ENCODE measurements around the gene MYCL.
"Not testable (repeated sequence)": the region's sequence is repeated elsewhere in the genome, so short reads cannot be mapped to it uniquely, and the experiment has no call there.

Gene MYCL

DNA sequence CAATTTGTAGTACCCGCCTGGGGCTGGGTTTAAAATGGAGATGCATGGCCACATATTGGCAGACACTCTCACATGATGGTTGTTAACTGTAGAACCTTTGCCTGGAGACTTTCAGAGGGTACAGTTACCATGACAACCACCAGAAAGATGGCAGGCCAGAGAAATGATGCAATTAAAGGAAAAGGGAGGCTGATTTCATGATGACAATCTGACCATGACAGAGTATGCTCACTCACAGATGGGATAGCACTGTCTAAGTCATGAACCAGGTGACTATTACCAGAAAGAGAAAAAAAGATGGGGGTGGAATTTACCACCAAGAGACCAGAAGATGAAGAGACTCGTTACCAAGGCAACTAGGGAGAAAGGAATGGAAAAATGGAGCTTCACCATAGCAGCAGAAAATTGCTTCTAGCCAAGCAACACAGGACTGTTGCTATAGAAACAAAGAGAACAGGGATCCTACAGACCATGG, 14.9 kb downstream of the MYCL start:
- no peak for DNase-seq

DNA sequence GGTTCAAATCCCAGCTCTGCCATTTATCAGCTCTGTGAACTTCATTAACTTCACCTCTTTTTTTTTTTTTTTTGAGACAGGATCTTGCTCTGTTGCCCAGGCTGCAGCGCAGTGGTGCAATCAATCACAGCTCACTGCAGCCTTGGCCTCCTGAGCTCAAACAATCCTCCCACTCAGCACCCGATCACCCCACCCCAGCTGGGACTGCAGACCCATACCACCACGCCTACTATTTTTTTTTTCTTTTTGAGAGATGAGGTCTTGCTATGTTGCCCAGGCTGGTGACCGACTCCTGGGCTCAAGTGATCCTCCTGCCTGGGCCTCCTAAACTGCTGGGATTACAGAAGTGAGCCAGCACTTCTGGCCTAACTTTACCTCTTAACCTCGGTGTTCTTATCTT, 16.2 kb downstream of the MYCL start:
- no peak for DNase-seq

DNA sequence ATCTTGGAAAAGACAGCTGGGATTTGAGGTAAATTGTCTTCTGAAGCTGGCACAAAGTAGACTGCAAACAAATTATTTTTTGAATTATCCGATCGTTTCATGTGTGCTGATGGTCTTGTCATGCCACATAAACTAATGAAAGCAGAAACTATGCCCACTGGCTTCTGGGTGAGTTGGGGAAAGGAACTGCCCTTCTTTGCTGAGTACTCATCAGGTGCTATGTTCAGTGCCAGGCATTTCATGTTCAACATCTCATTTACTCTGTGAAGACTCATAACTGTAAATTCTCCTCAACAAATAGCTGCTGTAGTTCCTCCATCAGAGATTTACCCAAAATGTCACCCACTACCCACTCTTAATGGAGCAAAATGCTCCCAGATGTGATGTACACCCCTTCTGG, 19.6 kb downstream of the MYCL start:
- no peak for DNase-seq

DNA sequence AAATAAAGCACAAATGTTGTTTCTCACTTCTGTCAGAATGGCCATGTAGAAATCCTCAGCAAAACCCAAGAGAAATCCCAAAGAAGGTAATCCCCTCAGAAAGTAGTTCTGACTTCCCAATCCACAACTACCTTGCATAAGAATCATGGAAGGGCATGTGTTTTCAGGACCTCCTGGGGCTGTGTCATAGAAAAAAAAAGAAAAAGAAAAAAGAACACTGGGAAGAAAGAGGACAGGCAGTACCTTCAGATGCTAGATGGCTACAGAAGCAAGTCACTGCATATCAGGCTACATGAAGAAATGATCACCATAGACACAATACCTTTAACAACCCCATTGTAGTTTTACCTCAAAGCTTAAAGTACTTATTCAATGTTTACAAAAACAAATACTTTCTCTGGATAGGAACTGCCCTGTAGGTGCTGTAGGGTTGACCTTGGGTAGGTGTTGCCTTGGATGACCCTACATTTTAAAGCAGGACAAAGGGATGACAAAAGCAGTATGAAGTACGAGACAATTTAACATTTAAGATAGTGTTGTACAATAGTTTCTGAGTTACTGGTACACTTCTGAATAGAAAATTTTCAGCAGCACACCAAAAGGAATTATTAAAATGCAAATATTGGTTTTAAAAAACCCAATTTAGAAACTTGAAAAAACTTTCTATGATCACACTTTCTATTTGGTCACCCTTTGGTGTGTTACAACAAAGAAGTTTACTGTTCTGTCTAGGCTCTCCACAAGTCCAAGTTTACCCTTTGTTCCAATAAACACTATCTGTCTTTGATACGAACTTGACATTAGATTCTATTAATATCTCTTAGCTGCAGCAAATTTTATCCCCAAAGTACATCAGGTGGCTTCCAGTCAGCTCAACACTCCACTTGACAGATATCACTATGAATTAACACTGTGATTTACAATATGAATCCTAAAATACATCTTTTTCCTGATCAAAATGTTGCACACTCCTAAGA, 23.4 kb downstream of the MYCL start:
- no peak for DNase-seq

DNA sequence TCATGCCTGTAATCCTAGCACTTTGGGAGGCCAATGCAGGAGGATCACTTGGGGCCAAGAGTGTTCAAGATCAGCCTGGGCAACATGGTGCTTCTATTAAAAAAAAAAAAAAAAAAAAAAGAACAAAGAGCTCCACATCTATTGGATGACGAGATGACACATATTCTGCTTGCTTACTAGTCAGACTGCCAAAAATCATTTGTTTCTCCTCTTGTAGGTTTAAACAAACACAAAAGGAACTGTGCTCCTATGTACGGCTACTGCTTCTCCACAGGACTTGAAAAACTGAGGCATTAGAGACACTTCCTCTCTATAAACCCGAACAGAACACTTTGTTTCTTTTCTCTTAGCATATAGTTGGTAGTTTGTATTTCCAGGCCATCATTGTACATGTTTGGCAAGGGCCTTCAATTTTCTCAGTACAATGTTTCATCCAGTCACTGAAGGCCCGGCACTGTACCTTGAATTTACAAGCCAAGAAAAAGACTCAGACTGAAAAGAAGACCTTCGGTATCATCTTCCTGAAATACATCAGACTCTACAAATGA, 24.4 kb downstream of the MYCL start:
- DNase-seq = no peak

DNA sequence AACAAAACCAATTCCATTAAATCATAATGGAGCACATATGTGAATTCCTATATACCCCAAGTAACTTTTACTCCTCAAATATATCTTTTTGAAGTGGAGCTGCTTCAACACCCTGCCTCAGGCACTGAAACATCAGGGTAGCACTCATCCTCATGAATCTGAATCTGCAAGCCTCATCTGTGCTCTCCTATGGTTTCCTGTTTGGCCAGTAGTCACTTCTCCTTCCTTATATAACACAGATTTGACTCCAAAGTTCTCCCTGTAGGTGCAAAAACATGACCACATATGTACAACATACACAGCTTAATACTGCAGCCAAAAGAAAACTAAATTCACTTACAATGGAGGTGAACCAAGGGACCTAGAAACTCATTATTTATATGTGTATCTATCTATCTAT, 25.6 kb downstream of the MYCL start:
- DNase-seq = no peak

DNA sequence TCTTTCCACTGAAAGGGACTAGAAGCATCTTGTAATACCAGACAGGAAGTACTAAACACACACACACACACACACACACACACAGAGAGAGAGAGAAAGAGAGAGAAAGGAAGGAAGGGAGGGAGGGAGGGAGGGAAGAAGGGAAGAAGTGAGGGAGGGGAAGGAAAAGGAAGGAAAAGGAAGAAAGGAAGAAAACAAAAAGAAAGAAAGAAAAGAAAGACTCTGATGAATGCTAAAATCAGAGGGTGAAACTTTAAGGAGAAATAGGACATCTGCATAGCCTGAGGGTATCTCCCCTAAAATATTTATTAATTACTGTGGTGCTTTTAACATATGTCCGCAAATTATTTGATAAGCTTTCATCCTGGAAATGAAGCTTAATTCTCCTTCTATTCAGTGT, 29.0 kb downstream of the MYCL start:
- peak; percentile 7 for DNase-seq

DNA sequence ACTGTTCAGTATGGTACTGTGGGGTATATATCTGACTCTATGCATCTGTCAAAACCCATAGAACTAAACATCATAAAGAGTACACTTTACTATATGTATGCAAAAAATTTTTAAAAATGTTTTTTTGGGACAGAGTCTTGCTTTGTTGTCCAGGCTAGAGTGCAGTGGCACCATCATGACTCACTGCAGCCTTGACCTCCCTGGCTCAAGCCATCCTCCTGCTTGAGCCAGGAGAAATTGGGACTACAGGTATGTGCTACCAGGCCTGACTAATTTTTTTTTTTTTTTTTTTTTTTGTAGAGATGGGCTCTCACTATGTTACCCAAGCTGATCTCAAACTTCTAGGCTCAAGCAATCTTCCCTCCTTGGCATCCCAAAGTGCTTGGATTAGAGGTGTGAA, 29.9 kb downstream of the MYCL start:
- no peak for DNase-seq

DNA sequence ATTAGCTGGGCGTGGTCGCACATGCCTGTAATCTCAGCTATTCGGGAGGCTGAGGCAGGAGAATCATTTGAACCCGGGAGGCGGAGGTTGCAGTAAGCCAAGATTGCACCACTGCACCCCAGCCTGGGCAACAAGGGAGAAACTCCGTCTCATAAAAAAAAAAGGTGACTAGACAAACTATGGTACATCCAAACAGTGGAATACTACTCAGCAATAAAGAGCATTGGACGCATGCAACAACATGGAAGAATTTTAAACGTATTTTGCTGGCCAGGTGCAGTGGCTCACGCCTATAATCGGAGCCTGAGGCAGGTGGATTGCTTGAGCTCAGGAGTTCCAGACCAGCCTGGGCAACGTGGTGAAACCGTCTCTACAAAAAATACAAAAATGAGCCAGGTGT, 30.7 kb downstream of the MYCL start:
- DNase-seq = not testable (repeated sequence)

DNA sequence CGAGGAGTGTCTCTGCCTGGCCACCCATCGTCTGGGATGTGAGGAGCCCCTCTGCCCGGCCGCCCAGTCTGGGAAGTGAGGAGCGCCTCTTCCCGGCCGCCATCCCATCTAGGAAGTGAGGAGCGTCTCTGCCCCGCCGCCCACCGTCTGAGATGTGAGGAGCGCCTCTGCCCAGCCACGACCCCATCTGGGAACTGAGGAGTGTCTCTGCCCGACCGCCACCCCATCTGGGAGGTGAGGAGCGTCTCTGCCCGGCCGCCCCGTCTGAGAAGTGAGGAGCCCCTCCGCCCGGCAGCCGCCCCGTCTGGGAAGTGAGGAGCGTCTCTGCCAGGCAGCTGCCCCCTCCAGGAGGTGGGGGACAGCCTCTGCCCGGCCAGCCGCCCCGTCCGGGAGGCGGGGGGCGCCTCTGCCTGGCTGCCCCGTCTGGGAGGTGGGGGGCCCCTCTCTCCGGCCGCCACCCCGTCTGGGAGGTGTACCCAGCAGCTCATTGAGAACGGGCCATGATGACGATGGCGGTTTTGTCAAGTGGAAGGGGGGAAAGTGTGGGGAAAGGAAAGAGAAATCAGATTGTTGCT, 32.1 kb downstream of the MYCL start:
- not testable (repeated sequence) for DNase-seq

DNA sequence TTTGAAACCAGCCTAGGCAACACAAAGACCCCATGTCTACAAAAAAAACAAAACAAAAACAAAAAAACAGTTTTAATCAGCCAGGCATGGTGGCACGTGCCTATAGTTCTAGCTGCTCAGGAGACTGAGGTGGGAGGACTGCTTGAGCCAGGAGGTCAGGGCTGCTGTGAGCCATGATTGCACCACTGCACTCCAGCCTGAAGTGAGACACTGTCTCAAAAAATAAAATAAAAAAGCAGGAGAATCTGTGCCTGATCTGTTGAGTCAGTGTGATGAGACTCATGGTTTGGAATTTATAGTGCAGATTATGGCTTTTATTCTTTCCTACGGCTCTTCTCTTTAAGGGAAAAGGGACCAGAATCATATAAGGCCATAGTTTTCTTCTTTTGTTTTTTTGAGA, 35.0 kb downstream of the MYCL start:
- no peak for DNase-seq

DNA sequence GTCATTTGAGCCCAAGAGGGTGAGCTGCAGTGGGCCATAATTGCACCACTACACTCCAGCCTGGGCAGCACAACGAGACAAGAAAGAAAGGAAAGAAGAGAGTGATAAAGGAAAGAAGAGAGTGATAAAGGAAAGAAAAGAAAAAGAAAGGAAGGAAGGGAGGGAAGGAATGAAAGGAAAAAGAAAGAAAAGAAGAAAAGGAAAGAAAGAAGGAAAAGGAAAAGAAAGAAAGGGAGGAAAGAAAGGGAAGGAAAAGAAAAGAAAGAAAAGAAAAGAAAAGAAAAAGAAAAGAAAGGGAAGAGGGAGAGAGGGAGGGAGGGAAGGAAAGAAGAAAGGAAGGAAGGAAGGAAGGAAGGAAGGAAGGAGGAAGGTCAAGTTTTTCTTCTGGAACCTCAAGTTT, 36.0 kb downstream of the MYCL start:
- DNase-seq = no peak

DNA sequence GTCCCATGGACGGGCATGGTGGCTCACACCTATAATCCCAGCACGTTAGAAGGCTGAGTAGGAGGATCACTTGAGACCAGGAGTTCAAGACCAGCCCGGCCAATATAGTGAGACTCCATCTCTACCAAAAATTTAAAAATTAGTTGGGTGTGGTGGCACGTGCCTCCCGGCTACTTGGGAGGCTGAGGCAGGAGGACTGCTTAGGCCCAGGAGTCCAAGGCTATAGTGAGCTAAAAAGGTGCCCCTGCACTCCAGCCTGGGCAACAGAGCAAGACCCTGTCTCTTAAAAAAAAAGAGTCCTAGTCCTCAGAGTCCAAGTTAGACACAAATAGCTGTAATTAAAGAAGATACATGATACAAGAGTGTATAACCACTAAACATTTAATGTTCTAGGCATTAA, 38.5 kb downstream of the MYCL start:
- DNase-seq = no peak

DNA sequence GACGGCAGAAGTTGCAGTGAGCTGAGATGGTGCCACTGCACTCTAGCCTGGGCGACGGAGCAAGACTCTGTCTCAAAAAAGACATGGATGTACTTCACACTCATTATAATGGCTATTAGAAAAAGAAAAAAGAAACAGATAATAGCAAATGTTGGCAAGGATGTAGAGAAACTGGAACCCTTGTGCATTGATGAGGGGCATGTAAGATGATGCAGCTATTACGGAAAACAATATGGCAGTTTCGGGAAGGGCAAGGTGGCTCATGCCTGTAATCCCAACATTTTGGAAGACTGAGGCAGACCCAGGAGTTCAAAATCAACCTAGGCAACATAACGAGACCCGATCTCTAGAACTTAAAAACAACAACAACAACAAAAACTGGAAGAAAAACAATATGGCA, 40.7 kb downstream of the MYCL start:
- no peak for DNase-seq

DNA sequence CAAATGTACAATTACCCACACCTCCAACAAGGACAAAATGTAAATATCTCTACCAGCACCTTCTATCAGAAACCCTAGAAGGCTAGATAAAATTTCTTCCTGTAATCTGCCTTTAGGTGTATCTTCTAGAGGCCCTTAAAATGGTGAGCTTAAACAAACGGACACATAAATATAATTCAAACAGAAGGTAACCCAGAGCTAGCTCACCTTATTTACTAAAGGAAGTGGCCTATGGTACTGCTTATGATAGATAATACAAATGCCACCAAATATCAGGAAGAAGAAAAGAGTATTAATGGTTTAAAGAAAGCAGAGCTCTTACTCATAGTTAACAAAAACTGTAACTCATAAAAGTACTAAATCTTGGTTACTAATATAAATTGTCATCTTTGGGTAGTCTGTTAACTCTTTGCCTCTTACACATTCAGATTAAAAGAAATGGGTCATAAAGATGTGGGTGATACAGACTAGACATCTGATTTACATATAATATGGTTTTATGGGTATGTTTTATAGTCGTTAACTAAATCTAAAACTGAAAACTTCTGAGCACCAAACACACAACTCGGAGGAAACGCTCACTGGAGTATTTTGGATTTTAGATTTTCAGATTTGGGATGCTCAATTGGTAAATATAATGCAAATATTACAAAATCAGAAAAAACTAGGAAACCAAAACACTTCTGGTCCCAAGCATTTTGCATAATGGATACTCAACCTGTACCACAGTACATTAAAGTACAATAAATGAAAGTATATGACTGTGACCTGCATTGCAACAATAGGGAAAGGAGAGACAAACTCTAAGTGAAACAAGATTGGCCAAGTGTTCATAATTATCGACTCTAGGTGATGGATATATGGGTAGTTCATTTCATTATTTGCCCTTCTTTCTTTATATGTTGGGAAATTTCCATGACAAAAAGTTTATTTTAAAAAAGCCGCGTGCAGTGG, 41.6 kb downstream of the MYCL start:
- DNase-seq = no peak

DNA sequence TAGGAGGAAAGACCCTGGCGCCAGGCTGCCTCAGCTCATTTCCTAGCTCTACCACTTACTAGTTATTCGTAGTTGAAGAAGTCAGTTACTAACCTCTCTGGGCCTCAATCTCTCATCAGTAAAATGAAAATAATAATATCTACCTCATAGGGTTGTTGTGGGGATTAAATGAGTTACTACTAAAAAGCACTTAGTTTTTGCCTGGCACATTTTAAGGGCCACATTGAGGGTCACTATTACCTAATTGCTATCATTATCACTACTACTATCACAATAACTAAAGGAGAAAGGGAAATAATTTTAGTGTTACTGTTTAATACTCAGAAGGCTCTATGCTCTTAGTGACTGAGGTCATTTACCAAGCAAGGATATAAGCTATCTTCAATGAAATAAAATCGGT, 43.4 kb downstream of the MYCL start:
- DNase-seq = no peak

DNA sequence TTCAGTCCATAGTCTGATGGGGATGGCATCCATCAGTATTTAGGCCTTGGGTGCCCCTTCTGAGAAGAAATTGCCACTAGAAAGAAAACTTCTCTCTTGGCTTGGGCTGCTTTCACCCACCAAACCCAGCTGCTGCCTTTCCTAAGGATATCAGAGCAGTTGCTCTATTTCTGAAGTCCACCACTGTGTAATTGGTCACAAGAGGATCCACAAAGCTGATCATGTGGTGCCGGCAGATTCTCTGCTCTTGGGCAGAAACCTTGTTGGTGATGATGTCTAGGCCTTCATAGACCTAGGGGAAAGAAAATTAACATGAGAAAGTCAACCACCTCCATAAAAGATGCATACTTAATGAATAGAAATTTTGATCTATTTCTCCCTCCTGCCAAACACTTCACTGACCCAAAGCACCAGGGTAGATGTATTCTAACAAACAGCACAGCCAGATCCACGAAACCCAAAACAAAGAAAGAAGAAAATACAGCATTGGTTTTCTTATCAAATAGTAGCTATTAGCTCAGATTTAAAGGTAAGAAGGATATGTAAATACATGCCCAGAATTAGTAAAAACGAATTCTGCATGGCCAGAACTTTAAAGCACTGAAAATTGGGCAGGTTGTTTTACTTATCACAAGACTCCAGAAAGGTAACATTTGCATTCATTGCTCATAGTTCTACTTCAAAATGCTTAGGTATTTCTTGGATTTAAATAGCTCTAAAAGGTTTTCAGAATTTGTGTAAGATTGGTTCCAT, 44.4 kb downstream of the MYCL start:
- DNase-seq = no peak

DNA sequence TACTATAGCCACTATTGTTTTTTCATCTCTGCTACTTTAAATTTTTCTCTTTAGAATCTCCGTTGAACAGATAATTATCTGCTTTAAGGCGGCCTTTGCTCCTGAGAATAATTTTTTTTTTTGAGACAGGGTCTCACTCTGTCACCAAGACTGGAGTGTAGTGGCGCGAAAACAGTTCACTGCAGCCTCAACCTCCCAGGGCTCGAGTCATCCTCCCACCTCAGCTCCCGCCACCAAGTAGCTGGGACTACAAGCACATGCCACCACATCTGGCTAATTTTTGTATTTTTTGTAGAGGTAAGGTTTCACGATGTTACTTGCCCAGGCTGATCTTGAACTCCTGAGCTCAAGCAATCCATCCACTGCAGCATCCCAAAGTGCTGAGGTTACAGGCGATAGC, 47.0 kb downstream of the MYCL start:
- DNase-seq = no peak

DNA sequence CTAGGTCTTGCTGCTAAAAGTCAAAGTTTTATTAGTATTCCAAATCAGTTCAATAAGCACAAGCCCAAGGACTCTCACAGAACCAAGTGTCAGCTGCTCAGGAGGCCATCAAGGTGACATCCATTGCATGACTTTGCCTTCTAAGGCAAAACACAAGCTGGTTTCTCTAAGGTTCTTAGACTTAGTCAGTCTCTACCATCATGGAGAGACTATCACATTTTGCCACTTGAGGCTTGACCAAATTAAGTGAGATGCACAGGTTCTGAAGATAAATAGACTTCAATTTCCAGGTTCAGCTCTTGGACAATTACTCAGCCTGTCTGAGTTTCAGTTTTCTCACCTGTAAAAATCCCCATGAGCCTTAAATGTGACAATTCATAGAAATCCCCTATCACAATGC, 47.4 kb downstream of the MYCL start:
- no peak for DNase-seq

DNA sequence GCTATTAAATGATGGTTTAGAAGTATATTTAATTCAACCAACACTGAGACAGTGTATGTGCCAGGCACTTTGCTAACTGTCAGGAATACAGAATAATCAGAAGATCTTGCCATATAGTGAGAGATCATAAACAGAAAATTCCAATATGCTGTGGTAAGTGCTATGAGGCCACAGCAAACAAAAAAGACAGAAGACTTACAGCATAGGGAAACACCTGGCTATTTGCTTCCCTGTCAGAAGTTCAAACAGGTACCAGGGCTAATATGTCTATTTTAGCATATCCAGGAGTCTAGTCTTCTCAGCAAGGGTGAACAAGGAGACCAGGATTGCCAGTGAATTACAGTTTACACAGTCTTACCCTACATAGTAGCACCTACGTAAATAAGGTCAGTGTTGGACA, 48.8 kb downstream of the MYCL start:
- no peak for DNase-seq

DNA sequence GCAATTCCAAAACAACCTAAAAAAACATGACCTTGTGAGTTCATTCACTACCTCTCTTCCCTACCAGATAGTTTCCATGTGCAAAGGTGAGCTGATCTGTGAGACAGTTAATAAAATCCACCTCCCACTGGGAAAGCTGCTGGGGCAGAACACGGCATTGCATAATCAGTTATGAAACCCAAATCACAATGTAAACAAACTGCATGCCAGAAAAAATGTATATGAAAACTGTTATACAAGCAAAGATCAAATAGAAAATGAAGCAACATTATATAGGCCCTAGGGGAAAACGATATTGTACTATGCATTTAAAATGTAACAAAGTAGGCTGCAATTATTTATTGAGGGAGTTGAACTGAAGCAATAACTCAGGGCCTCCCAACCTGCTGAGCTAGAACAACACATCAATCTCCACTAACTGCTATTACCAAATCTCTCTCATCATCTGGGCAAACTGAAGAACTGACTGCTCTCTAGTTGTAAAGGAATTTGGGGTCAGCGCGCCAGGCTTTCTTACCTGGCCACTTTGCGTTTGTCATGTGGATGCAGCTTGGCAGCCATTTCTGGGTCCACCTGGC, 49.4 kb downstream of the MYCL start:
- no peak for DNase-seq
